Gastrocnemius medialis (tissue), 4 donors: ENCODE measurements around the gene PPARG. TPM values are rescaled to one million over a fixed set of nuclear protein-coding genes. Genes with fewer than 3 reads are reported as not detected.

ENCODE experiments used
- ATAC-seq, 2 donors: fragments of 150-250 bp; one replicate each; pipeline ENCODE4 v1.9.1; 2016
- DNase-seq, 2 donors: peaks; one replicate each; pipeline ENCODE4 v3.0.0-alpha.2; 2019
- H3K27ac ChIP-seq, 4 donors: fragments of 200-600 bp; sonication (generic); 1 replicate in 1 of 4; 2 replicates in 3 of 4; pipeline ENCODE4 v1.5.1; 2016 to 2018; ENCODE audit warnings: mild to moderate bottlenecking in 2 of 4, moderate library complexity in 1 of 4
- H3K27me3 ChIP-seq, 3 donors: fragments of 200-600 bp; sonication (generic) in 2 of 3; 1 replicate in 1 of 3; 2 replicates in 2 of 3; pipeline versions ENCODE4 v1.5.1 to v1.6.0; 2016 to 2019; ENCODE audit warnings: mild to moderate bottlenecking in 1 of 3, moderate library complexity in 1 of 3
- H3K36me3 ChIP-seq, 2 donors: fragments of 200-600 bp; sonication (generic) in 1 of 2; one replicate each; pipeline ENCODE4 v1.5.1; 2017 to 2018
- H3K4me1 ChIP-seq, 2 donors: fragments of 200-600 bp; sonication (generic) in 1 of 2; one replicate each; pipeline ENCODE4 v1.5.1; 2016 to 2017; ENCODE audit warnings: mild to moderate bottlenecking in 2 of 2
- H3K4me3 ChIP-seq, 4 donors: fragments of 200-600 bp; sonication (generic) in 3 of 4; 1 replicate in 1 of 4; 2 replicates in 3 of 4; pipeline ENCODE4 v1.5.1; 2016 to 2019; ENCODE audit warnings: mild to moderate bottlenecking in 2 of 4
- H3K9me3 ChIP-seq, 3 donors: fragments of 200-600 bp; sonication (generic) in 2 of 3; 1 replicate in 1 of 3; 2 replicates in 2 of 3; pipeline ENCODE4 v1.5.1; 2016 to 2019
- POLR2A ChIP-seq, 2 donors: fragments of 450-650 bp; IDR thresholded peaks; one replicate each; pipeline ENCODE4 v1.6.1; 2017; ENCODE audit warnings: antibody characterized with exemption in 2 of 2, mild to moderate bottlenecking in 2 of 2, moderate library complexity in 2 of 2
- in situ Hi-C, 4 donors: fragments of 200-750 bp; cut with MboI; loops; one replicate each; pipeline versions ENCODE4 v1.15.0 to v1.8.0; 2017; ENCODE audit warnings: low sequenced_read_pairs in 4 of 4
- intact Hi-C: fragments of 100-400 bp; cut with DNase I; formaldehyde crosslinking; loops from one replicate; pipeline ENCODE4 v1.15.1; 2023; ENCODE audit warnings: low total_unique reads
- total RNA-seq, 4 donors: library from RNA; depleted of rRNA; stranded (reverse); fragments of >200 nt; gene quantifications; one replicate each; pipeline versions ENCODE4 v1.1.0 to v1.2.3, GENCODE V29; 2016
- TF ChIP-seq, protein P1 (sequence below), 5 experiments: fragments of 450-650 bp in 3 of 5; fragments of 200-600 bp in 2 of 5; sonication (generic) in 2 of 5; IDR thresholded peaks in 4 of 5; conservative IDR thresholded peaks in 1 of 5; 1 replicate in 4 of 5; 2 replicates in 1 of 5; pipeline ENCODE4 v1.5.1; 2016 to 2019; ENCODE audit warnings: antibody characterized with exemption in 5 of 5, mild to moderate bottlenecking in 3 of 5, moderate library complexity in 3 of 5

The PPARG gene
- total RNA-seq, 4 donors from 2014 or later: 4.9 to 10.6 (median 8.5) TPM

DNA sequence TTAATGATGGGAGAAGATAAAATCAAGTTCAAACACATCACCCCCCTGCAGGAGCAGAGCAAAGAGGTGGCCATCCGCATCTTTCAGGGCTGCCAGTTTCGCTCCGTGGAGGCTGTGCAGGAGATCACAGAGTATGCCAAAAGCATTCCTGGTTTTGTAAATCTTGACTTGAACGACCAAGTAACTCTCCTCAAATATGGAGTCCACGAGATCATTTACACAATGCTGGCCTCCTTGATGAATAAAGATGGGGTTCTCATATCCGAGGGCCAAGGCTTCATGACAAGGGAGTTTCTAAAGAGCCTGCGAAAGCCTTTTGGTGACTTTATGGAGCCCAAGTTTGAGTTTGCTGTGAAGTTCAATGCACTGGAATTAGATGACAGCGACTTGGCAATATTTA is 127.9 kb downstream of the PPARG start:
- intact Hi-C loops (no loop called here), in situ Hi-C loops (no loop called here)
- DNase-seq: no peak
- H3K9me3 ChIP-seq: no peaks in the 10 kb centered on the region
- no peaks in the 10 kb centered on the region for H3K36me3 ChIP-seq
- no peaks in the 10 kb centered on the region for H3K27me3 ChIP-seq
- ATAC-seq: no peak
- TF ChIP-seq POLR2A (IDR thresholded peaks at IDR 0.05): no peak
- TF ChIP-seq, protein P1, sequence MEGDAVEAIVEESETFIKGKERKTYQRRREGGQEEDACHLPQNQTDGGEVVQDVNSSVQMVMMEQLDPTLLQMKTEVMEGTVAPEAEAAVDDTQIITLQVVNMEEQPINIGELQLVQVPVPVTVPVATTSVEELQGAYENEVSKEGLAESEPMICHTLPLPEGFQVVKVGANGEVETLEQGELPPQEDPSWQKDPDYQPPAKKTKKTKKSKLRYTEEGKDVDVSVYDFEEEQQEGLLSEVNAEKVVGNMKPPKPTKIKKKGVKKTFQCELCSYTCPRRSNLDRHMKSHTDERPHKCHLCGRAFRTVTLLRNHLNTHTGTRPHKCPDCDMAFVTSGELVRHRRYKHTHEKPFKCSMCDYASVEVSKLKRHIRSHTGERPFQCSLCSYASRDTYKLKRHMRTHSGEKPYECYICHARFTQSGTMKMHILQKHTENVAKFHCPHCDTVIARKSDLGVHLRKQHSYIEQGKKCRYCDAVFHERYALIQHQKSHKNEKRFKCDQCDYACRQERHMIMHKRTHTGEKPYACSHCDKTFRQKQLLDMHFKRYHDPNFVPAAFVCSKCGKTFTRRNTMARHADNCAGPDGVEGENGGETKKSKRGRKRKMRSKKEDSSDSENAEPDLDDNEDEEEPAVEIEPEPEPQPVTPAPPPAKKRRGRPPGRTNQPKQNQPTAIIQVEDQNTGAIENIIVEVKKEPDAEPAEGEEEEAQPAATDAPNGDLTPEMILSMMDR (IDR thresholded peaks at IDR 0.05 in 4 of 5, conservative IDR thresholded peaks at IDR 0.05 in 1 of 5): no peak
- no peaks in the 10 kb centered on the region for H3K4me1 ChIP-seq
- no peak overlapping the region for H3K27ac ChIP-seq
- no peak overlapping the region for H3K4me3 ChIP-seq

DNA sequence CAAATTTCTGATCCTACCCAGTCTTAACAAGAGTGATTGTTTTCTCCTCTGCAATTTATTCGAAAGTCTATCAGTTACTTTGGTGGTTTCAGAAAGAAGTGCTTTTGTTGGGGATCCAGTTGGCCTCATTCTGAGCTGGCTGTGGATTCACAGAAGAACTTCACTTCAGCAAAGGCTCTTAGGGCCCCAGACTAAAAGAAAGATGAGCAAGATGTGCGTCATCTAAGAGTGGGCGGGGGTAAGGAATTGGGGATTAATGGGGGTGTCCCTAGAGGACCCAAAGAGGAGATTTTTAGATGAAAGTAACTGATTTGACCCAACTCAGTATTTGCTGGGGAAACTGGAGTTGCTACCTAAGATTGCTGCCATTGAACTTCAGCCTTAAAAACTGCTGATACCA is 131.5 kb downstream of the PPARG start:
- TF ChIP-seq POLR2A (IDR thresholded peaks at IDR 0.05): no peak
- TF ChIP-seq, protein P1 (IDR thresholded peaks at IDR 0.05 in 4 of 5, conservative IDR thresholded peaks at IDR 0.05 in 1 of 5): no peak
- ATAC-seq: no peak
- Histone ChIP-seq H3K4me1 (no peaks in the 10 kb centered on the region), H3K9me3 (no peaks in the 10 kb centered on the region), H3K4me3 (no peak overlapping the region), H3K27ac (no peak overlapping the region), H3K27me3 (no peaks in the 10 kb centered on the region), H3K36me3 (no peaks in the 10 kb centered on the region)
- intact Hi-C loops (no loop called here), in situ Hi-C loops (no loop called here)
- no peak for DNase-seq

DNA sequence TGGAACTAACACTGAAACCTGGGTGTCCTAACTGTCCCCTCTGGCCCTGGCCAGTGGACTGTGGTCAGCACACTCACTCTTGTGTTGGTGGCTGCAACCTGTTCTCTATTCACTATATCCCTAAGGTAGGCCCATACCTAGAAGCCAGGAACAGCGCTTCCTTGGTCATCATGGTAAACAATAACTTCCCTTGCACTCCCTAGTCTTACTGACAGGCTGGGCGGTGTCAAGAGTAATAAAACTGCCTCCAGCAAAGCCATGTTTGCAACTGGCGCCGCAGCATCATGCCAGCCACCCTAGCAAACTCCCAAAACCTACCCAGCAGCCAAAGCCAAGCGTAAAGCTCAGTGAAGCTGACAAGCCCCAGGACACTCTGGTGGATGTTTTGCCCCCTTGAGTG is 132.3 kb downstream of the PPARG start:
- no peak overlapping the region for H3K4me3 ChIP-seq
- in situ Hi-C loops: no loop called here
- H3K9me3 ChIP-seq: no peaks in the 10 kb centered on the region
- H3K4me1 ChIP-seq: no peaks in the 10 kb centered on the region
- no peak for ATAC-seq
- no peak overlapping the region for H3K27ac ChIP-seq
- H3K36me3 ChIP-seq: no peaks in the 10 kb centered on the region
- intact Hi-C loops: no loop called here
- TF ChIP-seq, protein P1 (IDR thresholded peaks at IDR 0.05 in 4 of 5, conservative IDR thresholded peaks at IDR 0.05 in 1 of 5): no peak
- TF ChIP-seq POLR2A (IDR thresholded peaks at IDR 0.05): no peak
- H3K27me3 ChIP-seq: no peaks in the 10 kb centered on the region
- no peak for DNase-seq

DNA sequence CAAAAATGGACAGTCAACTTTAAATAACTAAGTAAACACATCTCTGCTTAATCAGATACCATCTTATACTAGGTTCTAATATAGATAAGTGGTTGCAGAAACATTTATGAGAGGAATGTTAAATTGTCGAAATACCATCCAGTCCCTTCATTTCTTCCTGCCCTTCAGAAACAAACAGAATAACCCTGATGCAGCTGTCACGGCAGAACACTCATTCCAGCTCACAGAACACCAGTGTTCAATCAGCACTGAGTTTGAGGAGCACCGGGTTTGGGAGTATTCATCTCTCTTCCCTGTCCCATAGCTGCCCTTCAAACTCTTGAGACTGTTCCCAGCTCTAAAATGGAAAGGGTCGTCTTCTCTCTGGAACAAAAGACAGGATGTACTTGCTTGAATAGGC is 134.3 kb downstream of the PPARG start:
- H3K27ac ChIP-seq: no peak overlapping the region
- ATAC-seq: no peak
- H3K36me3 ChIP-seq: no peaks in the 10 kb centered on the region
- no peaks in the 10 kb centered on the region for H3K9me3 ChIP-seq
- no peak for DNase-seq
- TF ChIP-seq, protein P1 (IDR thresholded peaks at IDR 0.05 in 4 of 5, conservative IDR thresholded peaks at IDR 0.05 in 1 of 5): no peak
- no peak for TF ChIP-seq POLR2A (IDR thresholded peaks at IDR 0.05)
- H3K27me3 ChIP-seq: no peaks in the 10 kb centered on the region
- in situ Hi-C loops (no loop called here), intact Hi-C loops (no loop called here)
- no peak overlapping the region for H3K4me3 ChIP-seq
- H3K4me1 ChIP-seq: no peaks in the 10 kb centered on the region

DNA sequence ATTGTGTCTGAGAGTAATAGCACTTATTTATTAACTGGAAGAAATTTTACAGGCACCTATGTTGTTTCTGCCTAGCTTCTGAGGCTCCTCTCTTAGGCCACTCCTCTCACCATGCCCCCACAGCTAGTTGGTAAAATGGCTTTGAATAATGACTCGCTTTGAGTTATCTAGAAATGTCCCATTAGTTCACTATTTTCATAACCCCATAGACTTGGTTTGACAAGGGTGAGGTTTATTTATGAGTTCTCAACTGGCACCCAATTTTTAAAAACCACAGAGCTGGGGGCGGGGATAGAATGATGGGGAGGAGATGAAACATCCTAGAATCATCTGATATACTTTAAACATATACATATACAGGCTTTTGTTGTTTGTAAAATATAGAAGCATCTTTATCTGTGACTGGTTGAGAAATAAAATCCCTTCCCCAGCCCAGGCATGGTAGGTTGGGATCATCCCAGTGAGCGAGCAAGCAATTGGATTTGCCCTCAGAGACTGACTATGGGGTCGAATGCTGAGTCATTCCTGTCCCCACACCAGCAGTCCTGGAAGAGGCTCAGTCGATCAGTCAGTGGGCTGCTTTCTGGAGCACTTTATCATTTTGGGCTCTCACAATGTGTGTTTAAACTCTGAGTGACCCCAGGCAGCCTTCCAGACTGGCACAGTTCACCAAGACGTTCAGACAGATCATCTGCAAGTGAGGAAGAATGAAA is 135.2 kb downstream of the PPARG start:
- no peak overlapping the region for H3K27ac ChIP-seq
- in situ Hi-C loops: no loop called here

More for the DNA sequence above, 135.2 kb downstream of the PPARG start:
- no peaks in the 10 kb centered on the region for H3K27me3 ChIP-seq
- H3K9me3 ChIP-seq: no peaks in the 10 kb centered on the region
- intact Hi-C loops: no loop called here
- DNase-seq: no peak
- no peak for TF ChIP-seq POLR2A (IDR thresholded peaks at IDR 0.05)
- TF ChIP-seq, protein P1 (IDR thresholded peaks at IDR 0.05 in 4 of 5, conservative IDR thresholded peaks at IDR 0.05 in 1 of 5): no peak
- no peaks in the 10 kb centered on the region for H3K36me3 ChIP-seq
- ATAC-seq: no peak
- no peaks in the 10 kb centered on the region for H3K4me1 ChIP-seq
- no peak overlapping the region for H3K4me3 ChIP-seq
